Measurements from ENCODE around the gene KIAA1671. TPM values are rescaled to one million over a fixed set of nuclear protein-coding genes. Genes with fewer than 3 reads are reported as not detected.

The KIAA1671 gene
- total RNA-seq, 4 donors from 2014 or later = 7.5 to 26.5 (median 9.1) TPM

GRCh38 chr22:24944217-24944937 is 8.1 kb upstream of the KIAA1671 start:
- no peak for TF ChIP-seq CTCF (IDR thresholded peaks at IDR 0.05)
- DNase-seq (ENCODE audit: low spot score) (no peak), ATAC-seq (ENCODE audit: low FRiP score) (no peak)

- no peak for ATAC-seq (ENCODE audit: low FRiP score)
- DNase-seq (ENCODE audit: low spot score) = no peak
- no peak for TF ChIP-seq CTCF (IDR thresholded peaks at IDR 0.05)
Measured at GRCh38 chr22:24945430-24945829, 7.1 kb upstream of the KIAA1671 start.

- no peak for ATAC-seq (ENCODE audit: low FRiP score)
- no peak for TF ChIP-seq CTCF (IDR thresholded peaks at IDR 0.05)
- DNase-seq (ENCODE audit: low spot score) = no peak
Measured at GRCh38 chr22:24947383-24947782, 5.1 kb upstream of the KIAA1671 start.

GRCh38 chr22:24947881-24948280 is 4.6 kb upstream of the KIAA1671 start:
- TF ChIP-seq CTCF (IDR thresholded peaks at IDR 0.05) = no peak
- no peak for DNase-seq (ENCODE audit: low spot score)
- no peak for ATAC-seq (ENCODE audit: low FRiP score)

GRCh38 chr22:24948356-24949202 is 3.9 kb upstream of the KIAA1671 start:
- no peak for ATAC-seq (ENCODE audit: low FRiP score)
- DNase-seq (ENCODE audit: low spot score) = no peak
- no peak for TF ChIP-seq CTCF (IDR thresholded peaks at IDR 0.05)

GRCh38 chr22:24950272-24950902 is 2.1 kb upstream of the KIAA1671 start:
- ATAC-seq (ENCODE audit: low FRiP score) (no peak), DNase-seq (ENCODE audit: low spot score) (no peak)
- TF ChIP-seq CTCF (IDR thresholded peaks at IDR 0.05) = no peak
